Adipocyte (in vitro differentiated cells): Measurements from ENCODE around the gene MAK.
"Not testable (repeated sequence)": the region's sequence is repeated elsewhere in the genome, so short reads cannot be mapped to it uniquely, and the experiment has no call there.

Experiments
- DNase-seq: peaks from one replicate; pipeline ENCODE4 v3.0.0-alpha.2; 2015; ENCODE audit warnings: low read depth
- H3K27me3 ChIP-seq: replicated peaks from 2 replicates; pipeline ENCODE4 v1.7.0; 2013; ENCODE audit warnings: mild to moderate bottlenecking, low read length, moderate library complexity; ENCODE audit not compliant: control insufficient read depth, insufficient read depth
- H3K36me3 ChIP-seq: 2 replicates; pipeline ENCODE4 v1.7.0; 2013; ENCODE audit warnings: low read length, mild to moderate bottlenecking, moderate library complexity; ENCODE audit not compliant: control insufficient read depth, insufficient read depth, severe bottlenecking
- H3K4me1 ChIP-seq: 2 replicates; pipeline ENCODE4 v1.7.0; 2013; ENCODE audit warnings: mild to moderate bottlenecking, low read length, moderate library complexity; ENCODE audit not compliant: control insufficient read depth, insufficient read depth
- H3K4me3 ChIP-seq: 2 replicates; pipeline ENCODE4 v1.7.0; 2013; ENCODE audit warnings: mild to moderate bottlenecking, low read length, moderate library complexity
- H3K9ac ChIP-seq: 2 replicates; pipeline ENCODE4 v1.7.0; 2013; ENCODE audit warnings: mild to moderate bottlenecking, low read length, moderate library complexity
- H3K9me3 ChIP-seq: 2 replicates; pipeline ENCODE4 v1.7.0; 2013; ENCODE audit warnings: mild to moderate bottlenecking, low read length, moderate library complexity; ENCODE audit not compliant: control insufficient read depth

MAK gene

GRCh38 chr6:10850728-10851127, 12.4 kb upstream of the MAK start:
- Histone ChIP-seq H3K36me3 (no peaks in the 10 kb centered on the region), H3K9ac (no peak overlapping the region), H3K4me3 (no peak overlapping the region), H3K9me3 (peaks cover 6% of the 10 kb centered on the region), H3K27me3 (no peaks in the 10 kb centered on the region), H3K4me1 (no peaks in the 10 kb centered on the region)
- no peak for DNase-seq

- H3K4me3 ChIP-seq = no peak overlapping the region
- DNase-seq = no peak
- no peaks in the 10 kb centered on the region for H3K36me3 ChIP-seq
- H3K9ac ChIP-seq = no peak overlapping the region
- H3K9me3 ChIP-seq = peaks cover 6% of the 10 kb centered on the region
- H3K27me3 ChIP-seq = no peaks in the 10 kb centered on the region
- H3K4me1 ChIP-seq = no peaks in the 10 kb centered on the region
These were observed 11.6 kb upstream of the MAK start for GRCh38 chr6:10849901-10850300.

- no peaks in the 10 kb centered on the region for H3K36me3 ChIP-seq
- peak; percentile 14 for DNase-seq
- no peak overlapping the region for H3K4me3 ChIP-seq
- no peak overlapping the region for H3K9ac ChIP-seq
- peaks cover 5% of the 10 kb centered on the region for H3K9me3 ChIP-seq
- no peaks in the 10 kb centered on the region for H3K27me3 ChIP-seq
- H3K4me1 ChIP-seq = no peaks in the 10 kb centered on the region
These were observed 9.3 kb upstream of the MAK start for GRCh38 chr6:10847684-10848083.

GRCh38 chr6:10843554-10843953, 5.2 kb upstream of the MAK start:
- no peak overlapping the region for H3K4me3 ChIP-seq
- peaks cover 5% of the 10 kb centered on the region for H3K9me3 ChIP-seq
- DNase-seq = no peak
- H3K4me1 ChIP-seq = peaks cover 4% of the 10 kb centered on the region
- no peak overlapping the region for H3K9ac ChIP-seq
- peaks cover 3% of the 10 kb centered on the region for H3K27me3 ChIP-seq
- H3K36me3 ChIP-seq = no peaks in the 10 kb centered on the region

GRCh38 chr6:10838794-10839333, 525 bp upstream of the MAK start:
- peak overlapping the region; percentile 90 for H3K4me3 ChIP-seq
- peaks cover 3% of the 10 kb centered on the region for H3K27me3 ChIP-seq

GRCh38 chr6:10837622-10837994, 731 bp downstream of the MAK start:
- Histone ChIP-seq H3K9me3 (no peaks in the 10 kb centered on the region), H3K9ac (peak overlapping the region; percentile 71), H3K27me3 (peaks cover 3% of the 10 kb centered on the region), H3K36me3 (no peaks in the 10 kb centered on the region), H3K4me3 (peak overlapping the region; percentile 90), H3K4me1 (peaks cover 13% of the 10 kb centered on the region)
- peak; percentile 36 for DNase-seq

More at GRCh38 chr6:10838794-10839333, 525 bp upstream of the MAK start:
- peaks cover 5% of the 10 kb centered on the region for H3K9me3 ChIP-seq
- H3K36me3 ChIP-seq = no peaks in the 10 kb centered on the region
- DNase-seq = no peak
- peaks cover 13% of the 10 kb centered on the region for H3K4me1 ChIP-seq
- peak overlapping the region; percentile 71 for H3K9ac ChIP-seq

GRCh38 chr6:10837009-10837621, 1.2 kb downstream of the MAK start:
- Histone ChIP-seq H3K36me3 (no peaks in the 10 kb centered on the region), H3K4me3 (peak overlapping the region; percentile 90)
- DNase-seq = peak; percentile 20

GRCh38 chr6:10834823-10835222, 3.5 kb downstream of the MAK start:
- Histone ChIP-seq H3K4me3 (no peak overlapping the region), H3K9ac (no peak overlapping the region), H3K27me3 (no peaks in the 10 kb centered on the region), H3K9me3 (no peaks in the 10 kb centered on the region), H3K36me3 (no peaks in the 10 kb centered on the region), H3K4me1 (peaks cover 13% of the 10 kb centered on the region)
- no peak for DNase-seq

More at GRCh38 chr6:10837009-10837621, 1.2 kb downstream of the MAK start:
- Histone ChIP-seq H3K9ac (peak overlapping the region; percentile 71), H3K27me3 (peaks cover 3% of the 10 kb centered on the region), H3K9me3 (no peaks in the 10 kb centered on the region), H3K4me1 (peaks cover 13% of the 10 kb centered on the region)

- Histone ChIP-seq H3K9me3 (no peaks in the 10 kb centered on the region), H3K36me3 (no peaks in the 10 kb centered on the region), H3K27me3 (no peaks in the 10 kb centered on the region), H3K4me1 (no peaks in the 10 kb centered on the region), H3K4me3 (no peak overlapping the region), H3K9ac (no peak overlapping the region)
- no peak for DNase-seq
These were observed 6.7 kb downstream of the MAK start for GRCh38 chr6:10831609-10832008.

GRCh38 chr6:10824819-10825218, 13.5 kb downstream of the MAK start:
- no peak overlapping the region for H3K4me3 ChIP-seq
- DNase-seq = no peak
- H3K27me3 ChIP-seq = no peaks in the 10 kb centered on the region
- no peaks in the 10 kb centered on the region for H3K9me3 ChIP-seq
- H3K4me1 ChIP-seq = no peaks in the 10 kb centered on the region
- no peaks in the 10 kb centered on the region for H3K36me3 ChIP-seq
- H3K9ac ChIP-seq = no peak overlapping the region

- DNase-seq = no peak
- H3K4me1 ChIP-seq = no peaks in the 10 kb centered on the region
- no peaks in the 10 kb centered on the region for H3K9me3 ChIP-seq
- no peaks in the 10 kb centered on the region for H3K36me3 ChIP-seq
- no peak overlapping the region for H3K4me3 ChIP-seq
- H3K9ac ChIP-seq = no peak overlapping the region
- no peaks in the 10 kb centered on the region for H3K27me3 ChIP-seq
These were observed 14.0 kb downstream of the MAK start for GRCh38 chr6:10824297-10824696.

GRCh38 chr6:10814176-10814575, 24.2 kb downstream of the MAK start:
- DNase-seq, H3K9ac ChIP-seq, H3K4me3 ChIP-seq, H3K4me1 ChIP-seq, H3K36me3 ChIP-seq, H3K27me3 ChIP-seq, H3K9me3 ChIP-seq: not testable (repeated sequence)
